T-helper 22 cell (primary cell): Measurements from ENCODE around the gene RELN.

Source experiments
- DNase-seq: peaks from one replicate; pipeline ENCODE4 v3.0.0-alpha.2; 2020; ENCODE audit warnings: low read depth

The RELN gene

DNA sequence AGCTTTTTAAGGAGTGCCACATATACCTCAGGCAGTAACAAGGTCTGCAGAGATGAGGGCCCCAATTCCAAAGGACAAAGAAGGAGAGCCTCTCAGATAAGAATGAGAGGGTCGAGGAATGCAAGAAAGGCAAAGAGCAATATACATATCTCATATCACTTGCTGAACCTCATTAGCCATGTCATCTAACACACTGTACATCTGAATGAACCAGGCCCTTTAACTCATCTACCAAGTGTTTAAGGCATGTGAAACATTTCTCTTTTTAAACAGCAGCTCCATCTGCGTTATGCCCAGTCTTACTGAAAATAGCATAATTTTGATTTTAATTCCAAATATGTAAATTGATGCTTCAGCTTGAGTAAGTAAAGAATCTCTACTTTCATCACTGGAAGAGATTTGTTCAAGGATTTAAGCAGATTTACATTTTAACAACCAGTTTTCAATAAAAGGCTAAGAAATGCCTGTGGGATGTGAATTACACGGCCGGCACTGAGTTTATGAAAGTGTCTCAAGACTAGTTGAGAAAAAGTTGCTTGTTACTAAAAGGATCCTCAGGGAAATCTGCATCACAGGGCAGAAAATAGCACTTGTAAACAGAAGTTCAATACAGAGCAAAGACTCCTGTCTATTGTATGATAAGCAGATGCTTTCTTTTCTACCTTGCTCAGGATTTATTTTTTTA is 419.7 kb downstream of the RELN start:
- no peak for DNase-seq

- no peak for DNase-seq
These were observed 425.0 kb downstream of the RELN start for GRCh38 chr7:103564416-103564815.

- no peak for DNase-seq
These were observed 429.3 kb downstream of the RELN start for GRCh38 chr7:103560136-103560535.

GRCh38 chr7:103551016-103551415 is 438.4 kb downstream of the RELN start:
- DNase-seq, result no peak

GRCh38 chr7:103549786-103550185 is 439.7 kb downstream of the RELN start:
- DNase-seq, result no peak

- no peak for DNase-seq
These were observed 441.8 kb downstream of the RELN start for GRCh38 chr7:103547451-103548284.

- no peak for DNase-seq
These were observed 447.0 kb downstream of the RELN start for GRCh38 chr7:103542470-103542869.

- DNase-seq, result no peak
These were observed 447.5 kb downstream of the RELN start for GRCh38 chr7:103541947-103542346.

DNA sequence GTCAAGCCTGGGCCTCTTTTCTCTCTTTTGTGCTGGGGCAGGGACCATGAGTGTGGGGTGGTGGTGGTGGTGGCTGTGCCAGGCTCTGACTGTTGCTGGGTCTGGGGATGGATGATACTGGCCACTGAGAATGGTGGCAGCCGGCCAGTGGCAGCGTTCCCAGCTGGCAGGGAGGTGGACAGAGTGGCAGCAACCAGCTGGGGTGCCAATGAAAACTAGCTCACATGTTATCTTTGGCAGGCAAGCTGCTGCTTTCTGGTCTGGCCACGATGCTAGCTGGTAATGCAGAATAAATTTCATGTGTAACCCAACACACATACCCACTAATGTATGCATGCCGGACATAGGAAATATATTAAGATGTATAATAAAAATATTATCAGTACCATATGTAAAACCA is 448.4 kb downstream of the RELN start:
- no peak for DNase-seq

- DNase-seq, result no peak
These were observed 449.1 kb downstream of the RELN start for GRCh38 chr7:103540338-103540737.

- DNase-seq, result no peak
These were observed 449.6 kb downstream of the RELN start for GRCh38 chr7:103539875-103540274.

- no peak for DNase-seq
These were observed 450.3 kb downstream of the RELN start for GRCh38 chr7:103538964-103539709.

GRCh38 chr7:103533761-103534160 is 455.7 kb downstream of the RELN start:
- no peak for DNase-seq

DNA sequence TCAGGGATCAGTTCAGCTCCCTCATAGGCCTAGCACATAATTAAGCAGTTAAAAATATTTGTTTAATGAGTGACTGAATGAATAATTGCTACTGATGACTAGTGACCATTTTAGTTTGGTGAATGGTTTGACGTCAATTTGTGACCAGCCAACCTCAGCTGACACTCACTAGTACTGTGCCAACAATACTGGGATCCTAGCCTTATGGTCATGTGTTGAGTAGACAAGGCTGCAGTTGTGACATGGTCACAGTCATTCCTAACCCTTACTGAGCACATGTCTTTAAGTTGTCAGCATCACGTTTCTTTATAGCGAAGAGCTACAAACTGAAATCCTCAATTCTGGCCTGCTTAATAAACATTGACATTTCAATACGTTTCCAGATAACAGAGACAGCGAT is 456.5 kb downstream of the RELN start:
- DNase-seq, result no peak

DNA sequence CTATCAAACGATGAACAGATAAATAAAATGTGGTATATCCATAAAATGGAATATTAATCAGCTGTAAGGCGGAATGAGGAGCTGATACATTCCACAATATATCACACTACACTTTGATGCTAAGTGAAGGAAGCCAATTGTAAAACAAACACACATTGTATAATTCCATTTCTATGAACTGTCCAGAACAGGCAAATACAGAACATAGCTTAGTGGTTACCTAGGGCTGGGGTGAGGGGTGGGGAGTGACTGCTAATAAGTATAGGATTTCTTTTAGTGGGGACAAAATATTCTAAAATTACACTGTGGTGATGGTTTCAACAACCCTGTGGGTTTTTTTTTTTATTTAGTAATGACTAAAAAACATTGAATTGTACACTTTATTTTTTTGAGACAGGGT is 461.3 kb downstream of the RELN start:
- no peak for DNase-seq

GRCh38 chr7:103525937-103526336 is 463.5 kb downstream of the RELN start:
- DNase-seq, result no peak

- DNase-seq, result no peak
These were observed 465.2 kb downstream of the RELN start for GRCh38 chr7:103524042-103524907.

- no peak for DNase-seq
These were observed 467.5 kb downstream of the RELN start for GRCh38 chr7:103521937-103522336.

DNA sequence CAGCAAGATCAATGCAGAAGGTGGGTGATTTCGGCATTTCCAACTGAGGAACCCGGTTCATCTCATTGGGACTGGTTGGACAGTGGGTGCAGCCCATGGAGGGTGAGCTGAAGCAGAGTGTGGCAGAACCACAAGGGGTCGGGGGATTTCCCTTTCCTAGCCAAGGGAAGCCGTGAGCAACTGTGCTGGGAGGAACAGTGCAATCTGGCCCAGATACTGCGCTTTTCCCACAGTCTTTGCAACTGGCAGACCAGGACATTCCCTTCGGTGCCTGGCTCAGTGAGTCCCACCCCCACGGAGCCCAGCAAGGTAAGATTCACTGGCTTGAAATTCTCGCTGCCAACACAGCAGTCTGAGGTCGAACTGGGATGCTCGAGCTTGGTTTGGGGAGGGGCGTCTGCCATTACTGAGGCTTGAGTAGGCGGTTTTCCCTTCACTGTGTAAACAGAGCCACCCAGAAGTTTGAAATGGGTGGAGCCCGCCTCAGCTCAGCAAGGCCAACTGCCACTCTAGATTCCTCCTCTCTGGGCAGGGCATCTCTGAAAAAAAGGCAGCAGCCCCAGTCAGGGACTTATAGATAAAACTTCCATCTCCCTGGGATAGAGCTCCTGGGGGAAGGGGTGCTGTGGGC is 484.8 kb downstream of the RELN start:
- no peak for DNase-seq

- no peak for DNase-seq
These were observed 488.3 kb downstream of the RELN start for GRCh38 chr7:103501206-103501605.

DNA sequence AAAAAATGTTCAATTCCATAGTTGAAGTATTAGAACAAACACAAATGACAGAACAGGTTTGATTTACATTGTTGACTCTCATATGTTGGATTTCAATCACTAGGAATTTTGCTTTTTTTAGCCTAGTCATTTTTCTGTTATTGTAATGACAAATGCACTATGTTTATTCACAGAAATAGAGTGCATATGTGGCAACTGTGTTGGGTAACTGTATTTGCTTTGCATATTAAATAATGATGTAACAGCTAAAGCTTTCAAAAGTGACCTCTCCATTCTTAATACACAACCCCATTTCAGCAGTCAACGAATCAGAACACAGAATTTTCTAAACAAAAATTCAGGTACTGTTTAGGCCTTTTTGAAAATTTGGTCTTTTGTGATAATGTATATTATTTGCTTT is 489.5 kb downstream of the RELN start:
- no peak for DNase-seq
